Smooth muscle cell (in vitro differentiated cells): ENCODE measurements around the gene NTMT1. TPM values are rescaled to one million over a fixed set of nuclear protein-coding genes. Genes with fewer than 3 reads are reported as not detected.
A peak's percentile ranks its signal among the peaks of the same experiment; 100 is the strongest.

Source experiments
- DNase-seq: peaks from one replicate; lab custom pipeline; 2025; ENCODE audit not compliant: unreplicated experiment; lab: John Stamatoyannopoulos, UW
- H2AFZ ChIP-seq: fragments of 200-600 bp; sonication (generic); 2 replicates; pipeline ENCODE4 v1.6.0; 2016; ENCODE audit warnings: antibody characterized with exemption, low read depth, mild to moderate bottlenecking
- H3F3A ChIP-seq: fragments of 200-600 bp; sonication (generic); 2 replicates; pipeline ENCODE4 v1.6.0; 2017; ENCODE audit warnings: antibody characterized with exemption, low read depth
- H3K27ac ChIP-seq: fragments of 200-600 bp; sonication (generic); 2 replicates; pipeline ENCODE4 v1.5.1; 2016; ENCODE audit warnings: low read depth, mild to moderate bottlenecking
- H3K27me3 ChIP-seq: fragments of 200-600 bp; sonication (generic); 2 replicates; pipeline ENCODE4 v1.6.1; 2016; ENCODE audit warnings: low read depth, mild to moderate bottlenecking
- H3K36me3 ChIP-seq: fragments of 200-600 bp; sonication (generic); 2 replicates; pipeline ENCODE4 v1.5.1; 2016; ENCODE audit warnings: low read depth
- H3K4me1 ChIP-seq: fragments of 200-600 bp; sonication (generic); 2 replicates; pipeline ENCODE4 v1.5.1; 2016; ENCODE audit warnings: low read depth
- H3K4me2 ChIP-seq: fragments of 200-600 bp; sonication (generic); 2 replicates; pipeline ENCODE4 v1.6.0; 2016; ENCODE audit warnings: mild to moderate bottlenecking
- H3K4me3 ChIP-seq: fragments of 200-600 bp; sonication (generic); 2 replicates; pipeline ENCODE4 v1.5.1; 2016; ENCODE audit warnings: mild to moderate bottlenecking
- H3K79me2 ChIP-seq: fragments of 200-600 bp; sonication (generic); 2 replicates; pipeline ENCODE4 v1.6.0; 2016; ENCODE audit warnings: low read depth, mild to moderate bottlenecking
- H3K9ac ChIP-seq: fragments of 200-600 bp; sonication (generic); 2 replicates; pipeline ENCODE4 v1.6.0; 2016; ENCODE audit warnings: low read depth
- H3K9me3 ChIP-seq: fragments of 200-600 bp; sonication (generic); replicated peaks from 2 replicates; pipeline ENCODE4 v1.5.1; 2016; ENCODE audit warnings: low read depth
- H4K20me1 ChIP-seq: fragments of 200-600 bp; sonication (generic); 2 replicates; pipeline ENCODE4 v1.6.0; 2016; ENCODE audit warnings: low read depth
- WGBS: methylation state at CpG from one replicate; pipeline ENCODE4 v1.1.7; 2016; ENCODE audit warnings: low lambda C conversion rate; 5-methylcytosine and 5-hydroxymethylcytosine counted together
- polyA plus RNA-seq: library from polyadenylated mRNA; unstranded; fragments of >200 nt; fragmentation: Nextera tagmentation; extraction: Ambion mirVana; gene quantifications from 2 replicates; pipeline ENCODE4 v1.2.1, GENCODE V29; 2016
- total RNA-seq: library from RNA; depleted of rRNA; stranded (reverse); fragments of >200 nt; gene quantifications from 2 replicates; pipeline ENCODE4 v1.2.3, GENCODE V29; 2014
- TF ChIP-seq, protein P1 (sequence below): fragments of 200-600 bp; sonication (generic); IDR thresholded peaks from 2 replicates; pipeline ENCODE4 v1.5.1; 2017; ENCODE audit warnings: borderline replicate concordance, mild to moderate bottlenecking, antibody characterized with exemption; ENCODE audit not compliant: insufficient read depth, poor library complexity, severe bottlenecking

NTMT1 gene
- total and polyA plus RNA-seq, 2 experiments from 2014 or later, result 42.9 to 118 TPM

DNA sequence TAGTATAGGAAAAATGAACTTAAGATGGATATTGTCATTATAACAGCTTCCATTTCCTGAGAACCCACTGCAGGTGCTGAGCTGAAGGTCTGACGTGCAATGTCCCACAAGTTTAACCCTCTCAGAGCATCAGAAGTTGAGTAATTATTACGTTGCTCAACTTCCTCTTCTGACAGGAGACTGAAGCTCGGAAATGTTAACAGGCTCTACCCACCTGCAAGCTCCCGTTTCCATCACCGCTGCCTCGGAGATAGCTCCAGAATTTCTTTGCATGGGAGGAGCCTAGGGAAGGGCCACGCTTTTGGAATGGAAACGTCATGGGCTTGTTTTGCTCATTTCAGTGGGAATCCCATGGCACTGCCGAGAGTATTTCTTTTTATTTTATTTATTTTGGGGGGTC lies 1.0 kb upstream of the NTMT1 start:
- no peak for DNase-seq
- Histone ChIP-seq H3K79me2 (peaks cover 28% of the 10 kb centered on the region), H4K20me1 (peaks cover 30% of the 10 kb centered on the region), H3K9me3 (no peaks in the 10 kb centered on the region), H3K27ac (no peak overlapping the region), H3K4me1 (peaks cover 15% of the 10 kb centered on the region), H3K36me3 (no peaks in the 10 kb centered on the region), H3K4me2 (no peak overlapping the region), H2AFZ (no peak overlapping the region), H3F3A (peaks cover 16% of the 10 kb centered on the region), H3K4me3 (no peak overlapping the region), H3K27me3 (no peaks in the 10 kb centered on the region), H3K9ac (no peak overlapping the region)
- TF ChIP-seq, protein P1, sequence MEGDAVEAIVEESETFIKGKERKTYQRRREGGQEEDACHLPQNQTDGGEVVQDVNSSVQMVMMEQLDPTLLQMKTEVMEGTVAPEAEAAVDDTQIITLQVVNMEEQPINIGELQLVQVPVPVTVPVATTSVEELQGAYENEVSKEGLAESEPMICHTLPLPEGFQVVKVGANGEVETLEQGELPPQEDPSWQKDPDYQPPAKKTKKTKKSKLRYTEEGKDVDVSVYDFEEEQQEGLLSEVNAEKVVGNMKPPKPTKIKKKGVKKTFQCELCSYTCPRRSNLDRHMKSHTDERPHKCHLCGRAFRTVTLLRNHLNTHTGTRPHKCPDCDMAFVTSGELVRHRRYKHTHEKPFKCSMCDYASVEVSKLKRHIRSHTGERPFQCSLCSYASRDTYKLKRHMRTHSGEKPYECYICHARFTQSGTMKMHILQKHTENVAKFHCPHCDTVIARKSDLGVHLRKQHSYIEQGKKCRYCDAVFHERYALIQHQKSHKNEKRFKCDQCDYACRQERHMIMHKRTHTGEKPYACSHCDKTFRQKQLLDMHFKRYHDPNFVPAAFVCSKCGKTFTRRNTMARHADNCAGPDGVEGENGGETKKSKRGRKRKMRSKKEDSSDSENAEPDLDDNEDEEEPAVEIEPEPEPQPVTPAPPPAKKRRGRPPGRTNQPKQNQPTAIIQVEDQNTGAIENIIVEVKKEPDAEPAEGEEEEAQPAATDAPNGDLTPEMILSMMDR, result no peak
- 71% methylated on average over 9 of the region's 9 CpGs for WGBS

DNA sequence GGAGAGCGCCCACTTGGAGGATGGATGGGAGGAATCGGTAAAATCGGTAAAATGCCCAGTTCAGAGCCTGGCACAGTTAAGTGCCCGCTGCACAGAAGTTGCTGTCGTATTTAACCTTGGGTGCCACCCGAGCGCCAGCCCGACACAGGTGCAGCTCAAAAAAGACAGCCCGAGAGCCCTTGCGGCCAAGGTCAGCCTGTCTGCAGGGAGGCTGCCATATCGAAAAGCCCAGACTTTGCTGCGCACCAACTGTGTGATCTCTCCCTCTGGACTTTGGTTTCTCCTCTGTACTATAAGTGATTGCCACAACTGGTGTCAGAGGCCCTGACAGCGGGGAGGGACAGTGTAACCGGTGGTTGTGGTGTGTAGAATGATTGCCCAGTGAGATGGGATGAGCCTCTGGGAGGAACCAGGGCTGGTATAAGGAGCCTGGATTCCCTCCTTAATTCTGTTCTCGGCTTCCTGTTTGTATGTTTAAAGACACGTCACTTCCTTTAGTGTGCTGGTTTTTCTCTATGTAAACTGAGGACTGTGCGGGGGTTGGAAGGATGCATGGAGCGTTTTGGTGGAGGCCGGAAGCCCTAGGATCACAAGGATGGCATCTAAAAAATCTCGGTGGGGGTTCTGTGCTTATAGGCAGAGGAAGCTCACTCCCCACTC lies 792 bp downstream of the NTMT1 start:
- Histone ChIP-seq H3K27me3 (no peaks in the 10 kb centered on the region), H4K20me1 (peaks cover 48% of the 10 kb centered on the region), H3K9ac (peak overlapping the region; percentile 96), H3K4me2 (peak overlapping the region; percentile 86), H3K4me1 (peaks cover 6% of the 10 kb centered on the region), H3F3A (peaks cover 16% of the 10 kb centered on the region), H3K36me3 (no peaks in the 10 kb centered on the region), H3K9me3 (no peaks in the 10 kb centered on the region), H3K27ac (peak overlapping the region; percentile 98), H2AFZ (no peak overlapping the region), H3K4me3 (peak overlapping the region; percentile 82), H3K79me2 (peaks cover 46% of the 10 kb centered on the region)
- 2% methylated on average over 20 of the region's 20 CpGs for WGBS
- TF ChIP-seq, protein P1, result no peak
- no peak for DNase-seq

DNA sequence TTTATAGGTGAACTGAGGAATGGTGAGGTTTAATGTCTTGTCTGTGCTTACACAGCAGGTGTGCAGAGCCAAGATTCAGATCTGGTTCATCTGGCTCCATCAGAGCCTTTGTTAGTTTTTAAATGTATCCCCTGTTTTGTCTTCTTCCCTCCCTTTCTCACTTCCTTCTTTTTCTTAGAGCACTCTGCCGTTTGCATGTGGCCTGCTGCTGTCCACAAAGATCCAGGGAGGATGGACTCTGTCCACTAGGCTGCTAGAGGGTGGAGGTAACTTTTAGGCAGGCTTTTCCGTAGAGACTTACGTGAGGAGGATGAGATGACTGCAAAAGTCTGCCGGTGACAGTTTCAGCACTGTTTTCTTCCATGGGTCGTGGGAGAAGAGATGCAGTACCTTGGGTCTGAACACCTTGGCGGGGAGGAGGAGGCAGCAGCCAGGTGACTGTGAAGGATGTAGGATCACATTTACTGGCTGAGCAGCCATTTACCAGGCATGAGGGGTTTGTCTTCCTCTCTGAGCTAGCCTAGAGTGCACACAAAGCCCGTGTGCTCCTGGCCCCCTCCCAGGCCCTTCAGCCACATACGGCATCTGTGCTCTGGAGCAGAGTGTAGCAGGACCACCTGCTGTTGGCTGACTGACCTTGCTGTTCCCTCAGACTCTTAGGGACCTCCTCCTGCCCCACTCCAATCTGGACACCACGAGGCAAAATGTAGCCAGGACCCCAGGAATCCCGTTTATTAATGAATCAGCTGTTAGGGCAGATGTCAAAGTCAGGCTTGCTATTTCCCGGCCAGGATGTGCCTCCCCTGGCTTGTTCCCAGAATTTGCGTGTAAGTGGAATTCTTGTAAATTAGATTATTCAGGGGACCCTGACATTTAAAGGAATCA lies 1.8 kb downstream of the NTMT1 start:
- DNase-seq, result no peak
- Histone ChIP-seq H3K9me3 (no peaks in the 10 kb centered on the region), H3K9ac (peak overlapping the region; percentile 6), H3F3A (peaks cover 16% of the 10 kb centered on the region), H3K79me2 (peaks cover 56% of the 10 kb centered on the region), H3K4me3 (peak overlapping the region; percentile 82), H4K20me1 (peaks cover 58% of the 10 kb centered on the region), H3K36me3 (no peaks in the 10 kb centered on the region), H3K27ac (peak overlapping the region; percentile 98), H3K4me1 (peaks cover 6% of the 10 kb centered on the region), H2AFZ (no peak overlapping the region), H3K27me3 (no peaks in the 10 kb centered on the region), H3K4me2 (peak overlapping the region; percentile 86)
- TF ChIP-seq, protein P1, result no peak
- 65% methylated on average over 11 of the region's 12 CpGs for WGBS
